H9 (cell line): ENCODE measurements around the gene ZNF418. TPM values are rescaled to one million over a fixed set of nuclear protein-coding genes. Genes with fewer than 3 reads are reported as not detected.

Experiments
- DNase-seq: peaks from one replicate; pipeline ENCODE4 v3.0.0-alpha.2; 2017
- H2AFZ ChIP-seq: one replicate; pipeline ENCODE4 v1.6.1; 2013; ENCODE audit warnings: mild to moderate bottlenecking, low read length, control low read depth, moderate library complexity
- H2AK5ac ChIP-seq: 2 replicates; pipeline ENCODE4 v1.6.1; 2013; ENCODE audit warnings: low read length, control low read depth, mixed read lengths; ENCODE audit not compliant: insufficient read length
- H2BK120ac ChIP-seq: one replicate; pipeline ENCODE4 v1.6.1; 2013; ENCODE audit warnings: low read depth, mild to moderate bottlenecking, low read length, control low read depth, inconsistent platforms; ENCODE audit not compliant: poor library complexity, severe bottlenecking
- H2BK12ac ChIP-seq: 2 replicates; pipeline ENCODE4 v1.6.1; 2013; ENCODE audit warnings: low read length, control low read depth, mixed read lengths, low read depth; ENCODE audit not compliant: insufficient read length
- H2BK15ac ChIP-seq: 2 replicates; pipeline ENCODE4 v1.6.1; 2013; ENCODE audit warnings: low read depth, low read length, control low read depth
- H2BK20ac ChIP-seq: one replicate; pipeline ENCODE4 v1.6.1; 2013; ENCODE audit warnings: low read depth, mild to moderate bottlenecking, low read length, control low read depth, inconsistent platforms; ENCODE audit not compliant: poor library complexity, severe bottlenecking
- H2BK5ac ChIP-seq: 2 replicates; pipeline ENCODE4 v1.6.1; 2013; ENCODE audit warnings: low read length, control low read depth, mixed read lengths; ENCODE audit not compliant: insufficient read length
- H3K14ac ChIP-seq: 2 replicates; pipeline ENCODE4 v1.6.1; 2013; ENCODE audit warnings: low read length, control low read depth; ENCODE audit not compliant: insufficient read depth
- H3K18ac ChIP-seq: 2 replicates; pipeline ENCODE4 v1.6.1; 2013; ENCODE audit warnings: low read depth, mild to moderate bottlenecking, mixed read lengths, low read length, control low read depth; ENCODE audit not compliant: insufficient read length
- H3K23ac ChIP-seq: 2 replicates; pipeline ENCODE4 v1.6.1; 2013; ENCODE audit warnings: low read length, control low read depth, mixed read lengths, low read depth; ENCODE audit not compliant: insufficient read length
- H3K23me2 ChIP-seq: 2 replicates; pipeline ENCODE4 v1.6.1; 2013; ENCODE audit warnings: low read depth, mild to moderate bottlenecking, mixed read lengths, low read length, control low read depth; ENCODE audit not compliant: insufficient read length, poor library complexity, severe bottlenecking
- H3K27ac ChIP-seq: 2 replicates; pipeline ENCODE4 v1.5.1; 2013; ENCODE audit warnings: low read length, control low read depth, mixed read lengths, low read depth; ENCODE audit not compliant: insufficient read length
- H3K27me3 ChIP-seq: 2 replicates; pipeline ENCODE4 v1.6.1; 2013; ENCODE audit warnings: low read length, control low read depth, inconsistent platforms; ENCODE audit not compliant: insufficient read depth
- H3K4ac ChIP-seq: 2 replicates; pipeline ENCODE4 v1.6.1; 2013; ENCODE audit warnings: low read depth, mild to moderate bottlenecking, control low read depth, inconsistent platforms, low read length, moderate library complexity
- H3K4me1 ChIP-seq: 2 replicates; pipeline ENCODE4 v1.6.1; 2013; ENCODE audit warnings: low read length, control low read depth, inconsistent platforms; ENCODE audit not compliant: insufficient read depth
- H3K4me2 ChIP-seq: 2 replicates; pipeline ENCODE4 v1.6.1; 2013; ENCODE audit warnings: low read length, control low read depth, mixed read lengths; ENCODE audit not compliant: insufficient read length, insufficient read depth
- H3K56ac ChIP-seq: 2 replicates; pipeline ENCODE4 v1.6.1; 2013; ENCODE audit warnings: low read depth, mild to moderate bottlenecking, mixed read lengths, low read length, control low read depth; ENCODE audit not compliant: insufficient read length
- H3K79me1 ChIP-seq: 2 replicates; pipeline ENCODE4 v1.6.1; 2013; ENCODE audit warnings: low read depth, mild to moderate bottlenecking, moderate library complexity, low read length, control low read depth, inconsistent platforms; ENCODE audit not compliant: insufficient read depth, poor library complexity, severe bottlenecking
- H3K79me2 ChIP-seq: 2 replicates; pipeline ENCODE4 v1.6.1; 2013; ENCODE audit warnings: low read length, control low read depth, inconsistent platforms; ENCODE audit not compliant: insufficient read depth
- H3K9ac ChIP-seq: 2 replicates; pipeline ENCODE4 v1.6.1; 2013; ENCODE audit warnings: low read length, control low read depth, mixed read lengths; ENCODE audit not compliant: insufficient read length; ENCODE audit errors: extremely low read depth
- H3K9me3 ChIP-seq: one replicate; pipeline ENCODE4 v1.6.1; 2013; ENCODE audit warnings: low read depth, low read length, inconsistent platforms; ENCODE audit not compliant: control insufficient read depth
- H3T11ph ChIP-seq: one replicate; pipeline ENCODE4 v1.6.1; 2013; ENCODE audit warnings: mild to moderate bottlenecking, low read length, control low read depth, inconsistent platforms
- H4K20me1 ChIP-seq: one replicate; pipeline ENCODE4 v1.6.1; 2013; ENCODE audit not compliant: control insufficient read depth, insufficient read length, insufficient read depth
- H4K5ac ChIP-seq: 2 replicates; pipeline ENCODE4 v1.6.1; 2013; ENCODE audit warnings: low read depth, mild to moderate bottlenecking, mixed read lengths, low read length, control low read depth; ENCODE audit not compliant: insufficient read length
- H4K8ac ChIP-seq: replicated peaks from 2 replicates; pipeline ENCODE4 v1.6.1; 2013; ENCODE audit warnings: low read length, control low read depth, mixed read lengths, low read depth; ENCODE audit not compliant: insufficient read length
- H4K91ac ChIP-seq: 2 replicates; pipeline ENCODE4 v1.6.1; 2013; ENCODE audit warnings: low read depth, mild to moderate bottlenecking, moderate library complexity, mixed read lengths, low read length, control low read depth; ENCODE audit not compliant: insufficient read length
- H3K27ac Mint-ChIP-seq, 3 experiments: 2 replicates in 2 of 3; 3 replicates in 1 of 3; pipeline ENCODE4 v1.8.0; 2020 to 2021; ENCODE audit warnings: mixed read lengths in 3 of 3, mild to moderate bottlenecking in 1 of 3, moderate library complexity in 1 of 3
- H3K27me3 Mint-ChIP-seq: 2 replicates; pipeline ENCODE4 v1.8.0; 2021; ENCODE audit warnings: low read depth, mild to moderate bottlenecking, moderate library complexity, mixed read lengths
- H3K36me3 Mint-ChIP-seq, 3 experiments: 2 replicates in 2 of 3; 3 replicates in 1 of 3; pipeline ENCODE4 v1.8.0; 2020 to 2021; ENCODE audit warnings: low read depth in 3 of 3, mixed read lengths in 3 of 3; ENCODE audit not compliant: insufficient read depth in 1 of 3
- H3K4me1 Mint-ChIP-seq, 2 experiments: 2 replicates each; pipeline ENCODE4 v1.8.0; 2020; ENCODE audit warnings: mixed read lengths in 2 of 2
- H3K4me3 Mint-ChIP-seq, 2 experiments: 2 replicates in 1 of 2; 3 replicates in 1 of 2; pipeline ENCODE4 v1.8.0; 2020 to 2021; ENCODE audit warnings: mild to moderate bottlenecking in 2 of 2, mixed read lengths in 2 of 2, moderate library complexity in 1 of 2
- H3K9me3 Mint-ChIP-seq, 2 experiments: 2 replicates in 1 of 2; 3 replicates in 1 of 2; pipeline ENCODE4 v1.8.0; 2020; ENCODE audit warnings: mild to moderate bottlenecking in 2 of 2, mixed read lengths in 2 of 2, moderate library complexity in 1 of 2
- WGBS: extraction: QIAGEN DNeasy Blood & Tissue Kit; methylation state at CpG from one replicate; pipeline ENCODE4 v1.1.7; 2013; ENCODE audit warnings: missing lambda C conversion rate, low lambda C conversion rate, mixed read lengths; ENCODE audit not compliant: insufficient read length; ENCODE audit errors: extremely low coverage; 5-methylcytosine and 5-hydroxymethylcytosine counted together
- total RNA-seq: library from RNA; stranded (reverse); gene quantifications from 2 replicates; pipeline ENCODE4 v1.2.1, GENCODE V29; 2021
- TF ChIP-seq, protein P1 (sequence below): fragments of 200-600 bp; sonication (generic); conservative IDR thresholded peaks from 3 replicates; pipeline ENCODE4 v1.8.0; 2021; ENCODE audit warnings: antibody characterized with exemption, mild to moderate bottlenecking

The ZNF418 gene
- total RNA-seq, 1 experiment from 2014 or later, result 26.2 TPM

DNA sequence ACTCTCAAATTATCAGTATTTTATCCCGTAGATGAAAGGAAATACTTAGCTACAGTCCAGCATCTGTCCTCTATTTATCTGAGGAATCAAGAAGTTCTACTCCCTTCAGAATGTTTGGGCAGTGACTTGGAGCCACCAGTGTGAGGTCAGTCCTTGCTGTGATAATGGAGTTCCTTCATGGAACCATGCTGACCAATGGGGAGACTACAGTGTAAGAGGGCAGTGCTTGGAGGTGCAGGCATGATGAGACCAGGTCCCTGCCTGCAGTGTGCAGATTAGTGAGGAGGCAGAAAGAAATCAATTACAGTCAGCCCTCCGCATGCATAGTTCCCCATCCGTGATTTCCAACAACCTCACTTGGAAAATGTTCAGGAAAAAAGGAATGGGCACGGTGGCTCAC lies 39.2 kb upstream of the ZNF418 start, which contains the start of gene C19orf18:
Gene C19orf18, minus strand, starts transcription at position 101 of the 400 bp plus-strand sequence. CDS start 102 bp downstream, outside the sequence.
- WGBS, result no CpG with 5 or more reads among the region's 4 CpGs
- peaks cover 93% of the 10 kb centered on the region for H3K9me3 ChIP-seq
- no peaks in the 10 kb centered on the region for H4K20me1 ChIP-seq
- no peak within 1 kb of the TSS for H3K4me2 ChIP-seq
- no peak within 1 kb of the TSS for H2AFZ ChIP-seq
- no peak within 1 kb of the TSS for H4K91ac ChIP-seq
- TF ChIP-seq, protein P1, sequence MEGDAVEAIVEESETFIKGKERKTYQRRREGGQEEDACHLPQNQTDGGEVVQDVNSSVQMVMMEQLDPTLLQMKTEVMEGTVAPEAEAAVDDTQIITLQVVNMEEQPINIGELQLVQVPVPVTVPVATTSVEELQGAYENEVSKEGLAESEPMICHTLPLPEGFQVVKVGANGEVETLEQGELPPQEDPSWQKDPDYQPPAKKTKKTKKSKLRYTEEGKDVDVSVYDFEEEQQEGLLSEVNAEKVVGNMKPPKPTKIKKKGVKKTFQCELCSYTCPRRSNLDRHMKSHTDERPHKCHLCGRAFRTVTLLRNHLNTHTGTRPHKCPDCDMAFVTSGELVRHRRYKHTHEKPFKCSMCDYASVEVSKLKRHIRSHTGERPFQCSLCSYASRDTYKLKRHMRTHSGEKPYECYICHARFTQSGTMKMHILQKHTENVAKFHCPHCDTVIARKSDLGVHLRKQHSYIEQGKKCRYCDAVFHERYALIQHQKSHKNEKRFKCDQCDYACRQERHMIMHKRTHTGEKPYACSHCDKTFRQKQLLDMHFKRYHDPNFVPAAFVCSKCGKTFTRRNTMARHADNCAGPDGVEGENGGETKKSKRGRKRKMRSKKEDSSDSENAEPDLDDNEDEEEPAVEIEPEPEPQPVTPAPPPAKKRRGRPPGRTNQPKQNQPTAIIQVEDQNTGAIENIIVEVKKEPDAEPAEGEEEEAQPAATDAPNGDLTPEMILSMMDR, result no peak
- H2AK5ac ChIP-seq, result no peak within 1 kb of the TSS
- H2BK15ac ChIP-seq, result no peak within 1 kb of the TSS
- H3T11ph ChIP-seq, result no peak within 1 kb of the TSS
- no peak within 1 kb of the TSS for H4K5ac ChIP-seq
- no peaks in the 10 kb centered on the region for H3K23me2 ChIP-seq
- H2BK5ac ChIP-seq, result no peak within 1 kb of the TSS
- H3K36me3 Mint-ChIP-seq, result peaks cover 60 to 71% (median 66%) of the 10 kb centered on the region in 3 experiments
- no peak within 1 kb of the TSS for H3K18ac ChIP-seq
- no peak within 1 kb of the TSS for H3K14ac ChIP-seq
- no peak within 1 kb of the TSS for H2BK20ac ChIP-seq
- no peaks in the 10 kb centered on the region for H3K4me1 Mint-ChIP-seq
- H3K27me3 ChIP-seq, result no peaks in the 10 kb centered on the region
- H3K27ac ChIP-seq, result no peak within 1 kb of the TSS
- H3K27me3 Mint-ChIP-seq, result peaks cover 12% of the 10 kb centered on the region
- DNase-seq, result no peak
- H3K4ac ChIP-seq, result no peak within 1 kb of the TSS
- H3K27ac Mint-ChIP-seq, result no peak within 1 kb of the TSS
- H2BK12ac ChIP-seq, result no peak within 1 kb of the TSS
- H3K23ac ChIP-seq, result no peak within 1 kb of the TSS
- no peak within 1 kb of the TSS for H3K4me3 Mint-ChIP-seq
- no peaks in the 10 kb centered on the region for H3K79me2 ChIP-seq
- H3K9ac ChIP-seq, result no peak within 1 kb of the TSS
- H3K79me1 ChIP-seq, result no peaks in the 10 kb centered on the region
- H3K9me3 Mint-ChIP-seq, result peaks cover 94 to 96% of the 10 kb centered on the region in 2 experiments
- no peak within 1 kb of the TSS for H2BK120ac ChIP-seq
- H4K8ac ChIP-seq, result no peak within 1 kb of the TSS
- no peaks in the 10 kb centered on the region for H3K4me1 ChIP-seq
- no peak within 1 kb of the TSS for H3K56ac ChIP-seq
